A673 (cell line): ENCODE results near the gene CKAP4.

Experiments used
- EZH2 ChIP-seq: fragments of 200-600 bp; sonication (generic); IDR thresholded peaks from 2 replicates; pipeline ENCODE4 v1.6.1; 2017; ENCODE audit warnings: borderline replicate concordance, low read depth, mild to moderate bottlenecking, mixed read lengths, antibody characterized with exemption, low read length; ENCODE audit not compliant: poor library complexity, severe bottlenecking
- TF ChIP-seq, protein P1 (sequence below): fragments of 300-800, 200-600 bp; sonication (generic); conservative IDR thresholded peaks from 2 replicates; pipeline ENCODE4 v1.5.1; 2017; ENCODE audit warnings: low read depth, mild to moderate bottlenecking, antibody characterized with exemption, low read length, moderate library complexity, mixed read lengths

DNA sequence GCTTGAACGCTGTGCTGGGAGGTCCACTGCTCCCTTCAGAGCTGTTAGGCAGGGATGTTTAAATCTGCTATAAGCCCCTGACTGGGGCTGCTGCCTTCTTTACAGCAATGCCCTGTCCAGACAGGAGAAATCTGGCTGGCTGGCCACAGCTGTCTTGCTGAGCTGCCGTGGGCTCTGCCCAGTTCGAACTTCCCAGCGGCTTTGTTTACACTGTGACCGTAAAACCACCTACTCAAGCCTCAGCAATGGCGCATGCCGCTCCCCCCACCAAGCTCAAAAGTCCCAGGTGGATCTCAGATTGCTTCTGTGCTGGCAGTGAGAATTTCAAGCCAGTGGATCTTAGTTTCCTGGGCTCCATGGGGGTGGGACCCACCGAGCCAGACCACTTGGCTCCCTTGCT lies 35.8 kb downstream of the CKAP4 start:
- TF ChIP-seq, protein P1, sequence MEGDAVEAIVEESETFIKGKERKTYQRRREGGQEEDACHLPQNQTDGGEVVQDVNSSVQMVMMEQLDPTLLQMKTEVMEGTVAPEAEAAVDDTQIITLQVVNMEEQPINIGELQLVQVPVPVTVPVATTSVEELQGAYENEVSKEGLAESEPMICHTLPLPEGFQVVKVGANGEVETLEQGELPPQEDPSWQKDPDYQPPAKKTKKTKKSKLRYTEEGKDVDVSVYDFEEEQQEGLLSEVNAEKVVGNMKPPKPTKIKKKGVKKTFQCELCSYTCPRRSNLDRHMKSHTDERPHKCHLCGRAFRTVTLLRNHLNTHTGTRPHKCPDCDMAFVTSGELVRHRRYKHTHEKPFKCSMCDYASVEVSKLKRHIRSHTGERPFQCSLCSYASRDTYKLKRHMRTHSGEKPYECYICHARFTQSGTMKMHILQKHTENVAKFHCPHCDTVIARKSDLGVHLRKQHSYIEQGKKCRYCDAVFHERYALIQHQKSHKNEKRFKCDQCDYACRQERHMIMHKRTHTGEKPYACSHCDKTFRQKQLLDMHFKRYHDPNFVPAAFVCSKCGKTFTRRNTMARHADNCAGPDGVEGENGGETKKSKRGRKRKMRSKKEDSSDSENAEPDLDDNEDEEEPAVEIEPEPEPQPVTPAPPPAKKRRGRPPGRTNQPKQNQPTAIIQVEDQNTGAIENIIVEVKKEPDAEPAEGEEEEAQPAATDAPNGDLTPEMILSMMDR: no peak
- no peak for TF ChIP-seq EZH2
